HG03521 (cell line): Measurements from ENCODE around the gene COPG1.

ENCODE experiments used
- ATAC-seq: cut with Tn5 transposase; IDR thresholded peaks from one replicate; pipeline ENCODE4 v1.9.1; 2021; ENCODE audit warnings: mild to moderate bottlenecking, moderate library complexity; ENCODE audit not compliant: unreplicated experiment

Gene COPG1

DNA sequence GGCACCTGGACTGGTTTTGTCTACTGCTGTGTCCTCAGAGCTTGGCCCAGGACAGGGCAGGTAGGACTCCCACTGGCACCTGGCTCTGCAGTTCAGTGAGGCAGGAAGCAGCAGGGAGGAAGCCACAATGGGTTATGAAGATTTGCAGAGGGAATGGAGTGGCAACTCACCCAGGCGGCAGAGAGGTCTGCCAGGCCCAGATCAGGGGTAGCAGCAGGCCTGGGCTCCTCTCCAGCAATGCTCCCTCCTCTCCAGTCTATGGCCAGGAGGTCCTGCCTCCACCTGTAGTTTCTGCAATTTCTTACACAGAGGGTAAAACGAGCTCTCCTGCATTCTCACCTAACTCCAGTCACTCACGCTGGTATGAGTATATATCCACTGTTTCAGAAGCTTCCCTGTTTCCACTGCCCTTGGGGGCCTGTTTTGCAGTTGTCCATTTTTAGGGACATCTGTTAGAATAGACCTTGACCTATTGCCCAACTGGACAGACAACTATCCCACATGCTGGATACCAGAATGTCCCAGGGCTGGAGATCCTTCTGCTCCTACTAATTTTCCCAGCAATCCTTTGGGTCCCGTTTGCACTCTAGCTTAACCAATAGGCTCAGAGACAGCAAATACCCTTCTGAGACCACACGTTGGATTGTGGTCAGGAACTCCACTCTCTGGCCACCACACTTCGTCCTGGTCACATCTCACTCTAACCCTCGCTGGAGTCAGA is 64.4 kb downstream of the COPG1 start:
- no peak for ATAC-seq

- peak; percentile 26 for ATAC-seq
Measured at GRCh38 chr3:129314386-129315222, 65.2 kb downstream of the COPG1 start.

GRCh38 chr3:129315223-129315997 is 66.0 kb downstream of the COPG1 start:
- peak; percentile 0 for ATAC-seq

DNA sequence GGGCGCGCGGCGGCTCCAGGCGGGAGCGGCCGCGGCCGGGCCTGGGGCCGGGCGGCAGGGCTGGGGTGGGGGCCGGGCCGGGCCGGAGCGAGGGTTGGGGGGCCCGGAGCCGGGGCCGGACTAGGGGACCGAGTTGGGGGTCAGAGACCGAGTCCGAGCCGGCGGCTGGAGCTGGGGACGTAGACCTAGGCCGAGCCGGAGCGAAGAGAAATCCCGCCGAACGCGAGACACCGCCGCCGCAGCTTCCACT is 66.5 kb downstream of the COPG1 start:
- no peak for ATAC-seq

- no peak for ATAC-seq
Measured at GRCh38 chr3:129316248-129317013, 67.0 kb downstream of the COPG1 start.

GRCh38 chr3:129317014-129317771 is 67.8 kb downstream of the COPG1 start:
- no peak for ATAC-seq

- no peak for ATAC-seq
Measured at GRCh38 chr3:129317848-129318247, 68.4 kb downstream of the COPG1 start.

GRCh38 chr3:129318921-129319320 is 69.5 kb downstream of the COPG1 start:
- no peak for ATAC-seq

DNA sequence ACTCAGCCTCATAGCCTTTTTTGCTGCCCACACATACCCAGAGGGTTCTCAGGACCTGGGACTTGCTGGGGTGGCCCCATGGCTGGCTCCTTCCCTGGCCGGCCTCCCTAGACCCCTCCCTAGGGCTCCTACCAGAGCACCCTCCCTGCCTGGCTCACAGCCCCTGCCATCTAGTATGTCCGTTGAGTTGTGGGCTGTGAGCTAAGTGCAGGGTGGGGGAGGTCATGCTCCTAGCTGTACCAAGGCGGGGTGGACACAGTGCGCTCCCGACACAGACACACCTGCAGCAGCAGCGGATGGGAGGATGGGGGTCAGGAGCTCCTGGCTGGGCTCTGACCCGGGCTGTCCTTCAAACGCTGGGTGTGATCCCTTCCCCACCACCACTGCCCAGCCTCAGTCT is 70.9 kb downstream of the COPG1 start:
- ATAC-seq = no peak

DNA sequence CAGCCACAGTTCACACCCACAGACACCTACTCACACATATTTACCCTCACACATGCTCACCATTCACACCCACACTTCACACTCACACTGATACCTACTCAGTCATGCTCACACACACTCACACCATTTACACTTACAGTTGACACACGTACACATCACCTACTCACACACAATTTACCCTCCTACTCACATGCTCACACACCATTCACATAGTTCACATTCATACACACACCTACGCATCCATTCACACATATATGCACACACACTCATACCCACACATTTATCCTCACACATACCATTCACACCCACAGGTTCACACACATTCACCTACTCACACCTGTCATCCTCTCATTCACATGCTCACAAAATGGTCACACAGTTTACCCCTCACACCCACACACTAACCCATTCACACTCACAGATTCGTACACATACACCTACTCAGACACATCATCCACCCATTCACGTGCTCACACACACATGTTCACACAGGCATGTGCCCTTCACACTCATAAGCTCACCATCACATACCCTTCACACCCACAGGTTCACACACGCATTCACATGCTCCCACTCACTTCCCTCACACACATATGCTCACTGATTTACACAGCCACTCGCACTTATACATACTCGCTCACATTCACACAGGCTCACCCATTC is 71.5 kb downstream of the COPG1 start:
- no peak for ATAC-seq

DNA sequence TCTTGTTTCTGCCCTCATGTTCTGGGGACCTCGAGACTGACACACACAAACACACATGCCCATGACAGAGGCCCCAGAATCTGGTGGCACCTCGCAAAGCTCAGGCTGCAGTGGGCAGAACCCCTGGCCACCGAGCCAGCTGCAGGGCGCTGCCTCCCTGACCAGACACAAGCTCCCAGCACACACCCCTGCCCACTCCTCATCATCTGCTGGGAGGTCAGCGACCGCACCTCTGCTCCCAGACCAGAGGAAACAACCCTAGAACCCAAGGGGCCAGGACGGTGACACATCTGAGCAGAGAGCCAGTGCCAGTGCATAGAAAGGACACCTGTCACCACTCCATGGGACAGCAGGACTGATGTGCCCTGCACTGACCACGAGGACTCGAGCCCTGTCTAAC is 72.5 kb downstream of the COPG1 start:
- no peak for ATAC-seq

- peak; percentile 52 for ATAC-seq
Measured at GRCh38 chr3:129323651-129324294, 74.4 kb downstream of the COPG1 start.

- no peak for ATAC-seq
Measured at GRCh38 chr3:129324855-129325254, 75.4 kb downstream of the COPG1 start.

GRCh38 chr3:129325383-129325782 is 76.0 kb downstream of the COPG1 start:
- ATAC-seq = no peak

- ATAC-seq = no peak
Measured at GRCh38 chr3:129326138-129326537, 76.7 kb downstream of the COPG1 start.

DNA sequence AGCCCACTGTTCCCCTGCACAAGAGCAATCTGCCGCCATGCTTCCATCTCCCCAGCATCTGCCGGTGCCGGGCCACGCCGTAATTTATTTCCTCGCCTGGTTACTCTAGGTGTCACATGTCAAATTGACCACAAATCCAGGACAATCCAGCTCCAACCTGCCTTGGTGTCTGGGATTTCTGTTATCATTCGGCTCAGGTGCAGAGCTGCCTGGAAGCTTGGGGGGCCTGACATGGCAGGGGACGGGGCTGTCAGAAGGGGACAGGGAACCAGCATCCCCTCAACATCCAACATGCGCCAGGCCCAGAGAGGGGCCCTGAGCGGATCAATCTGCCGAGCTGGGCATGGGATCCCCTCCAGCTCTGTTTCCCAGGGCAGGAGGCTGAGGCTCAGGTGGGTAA is 77.2 kb downstream of the COPG1 start:
- no peak for ATAC-seq
